Naive thymus-derived CD8-positive, alpha-beta T cell (primary cell): ENCODE measurements around the gene MEIOSIN. TPM values are rescaled to one million over a fixed set of nuclear protein-coding genes. Genes with fewer than 3 reads are reported as not detected.
"Not testable (repeated sequence)": the region's sequence is repeated elsewhere in the genome, so short reads cannot be mapped to it uniquely, and the experiment has no call there.

Source experiments
- ATAC-seq, 2 donors: fragments of 150-1000 bp; cut with Tn5 transposase in 1 of 2; sonication (Bioruptor Pico), chemical (Tn5 transposase) in 1 of 2; 1 replicate in 1 of 2; 2 replicates in 1 of 2; pipeline ENCODE4 v1.10.0; 2021; ENCODE audit warnings: mild to moderate bottlenecking in 2 of 2, moderate library complexity in 2 of 2
- POLR2A ChIA-PET: fragments of 350-600 bp; sonication (Branson Sonifier 250); formaldehyde crosslinking; loops from one replicate; lab custom pipeline; 2021; ENCODE audit warnings: antibody characterized with exemption; lab: Charles Lee
- DNase-seq, 10 donors: peaks; one replicate each; pipeline versions ENCODE4 v3.0.0 to v3.0.0-alpha.2; 2020 to 2022
- H3K27ac Mint-ChIP-seq, 10 donors: one replicate each; pipeline ENCODE4 v1.8.0; 2020 to 2022; ENCODE audit warnings: mild to moderate bottlenecking in 10 of 10, mixed read lengths in 10 of 10, moderate library complexity in 4 of 10, inconsistent platforms in 1 of 10
- H3K27me3 Mint-ChIP-seq, 5 donors: one replicate each; pipeline ENCODE4 v1.8.0; 2021 to 2022; ENCODE audit warnings: mixed read lengths in 5 of 5
- H3K36me3 Mint-ChIP-seq, 3 donors: one replicate each; pipeline ENCODE4 v1.8.0; 2020 to 2022; ENCODE audit warnings: mixed read lengths in 3 of 3, mild to moderate bottlenecking in 2 of 3, inconsistent platforms in 1 of 3
- H3K4me1 Mint-ChIP-seq, 4 donors: one replicate each; pipeline ENCODE4 v1.8.0; 2021 to 2022; ENCODE audit warnings: mixed read lengths in 4 of 4
- H3K4me3 Mint-ChIP-seq, 10 donors: one replicate each; pipeline ENCODE4 v1.8.0; 2020 to 2022; ENCODE audit warnings: mild to moderate bottlenecking in 10 of 10, mixed read lengths in 10 of 10, moderate library complexity in 6 of 10, inconsistent platforms in 1 of 10
- H3K9me3 Mint-ChIP-seq, 9 donors: one replicate each; pipeline ENCODE4 v1.8.0; 2020 to 2022; ENCODE audit warnings: mixed read lengths in 9 of 9, mild to moderate bottlenecking in 3 of 9, inconsistent platforms in 1 of 9, moderate library complexity in 1 of 9
- polyA plus RNA-seq, 3 donors: library from polyadenylated mRNA; unstranded; fragments of 300-500 nt; fragmentation: Illumina TruSeq; gene quantifications; one replicate each; pipeline ENCODE4 v1.2.3, GENCODE V29; 2021
- total RNA-seq, 8 experiments: library from RNA in 2 of 8; stranded (reverse) in 2 of 8; gene quantifications; one replicate each; pipeline ENCODE4 v1.2.3 and lab custom pipeline; 2021 to 2026

MEIOSIN gene
- total and polyA plus RNA-seq, 5 experiments from 2014 or later: not detected

- H3K27ac Mint-ChIP-seq: peak overlapping the region in 8 of 10 donors; percentile 19 to 83 (median 64)
- DNase-seq (no peak), ATAC-seq (no peak)
- H3K27me3 Mint-ChIP-seq: no peaks in the 10 kb centered on the region
- POLR2A ChIA-PET: interaction anchor here (0.6 to 1.2 kb wide), 5 partner anchors 15 to 1894 kb away, joined by 3 to 5 read pairs (median 4); partner anchors contain the start of gene FBXO46
- H3K36me3 Mint-ChIP-seq: peaks cover 0 to 22% (median 0%) of the 10 kb centered on the region in 3 donors
- peaks cover 12 to 52% (median 30%) of the 10 kb centered on the region in 4 donors for H3K4me1 Mint-ChIP-seq
- H3K4me3 Mint-ChIP-seq: peak overlapping the region in 2 of 10 donors; percentile 4 to 8
- H3K9me3 Mint-ChIP-seq: no peaks in the 10 kb centered on the region
These were observed 22.7 kb upstream of the MEIOSIN start for GRCh38 chr19:45710356-45711130.

GRCh38 chr19:45711851-45712698 is 21.2 kb upstream of the MEIOSIN start:
- Mint-ChIP-seq H3K9me3 (no peaks in the 10 kb centered on the region), H3K36me3 (peaks cover 0 to 22% (median 0%) of the 10 kb centered on the region in 3 donors), H3K27ac (no peak overlapping the region), H3K27me3 (no peaks in the 10 kb centered on the region), H3K4me1 (peaks cover 21 to 57% (median 40%) of the 10 kb centered on the region in 4 donors), H3K4me3 (no peak overlapping the region)
- ATAC-seq (no peak), DNase-seq (no peak)
- POLR2A ChIA-PET: no interaction called here

GRCh38 chr19:45712699-45713067 is 20.6 kb upstream of the MEIOSIN start:
- Mint-ChIP-seq H3K36me3 (peaks cover 0 to 22% (median 0%) of the 10 kb centered on the region in 3 donors), H3K9me3 (no peaks in the 10 kb centered on the region), H3K27me3 (no peaks in the 10 kb centered on the region), H3K27ac (no peak overlapping the region), H3K4me3 (no peak overlapping the region), H3K4me1 (peaks cover 23 to 58% (median 45%) of the 10 kb centered on the region in 4 donors)
- ATAC-seq: no peak
- POLR2A ChIA-PET: no interaction called here
- DNase-seq: no peak

- POLR2A ChIA-PET: no interaction called here
- Mint-ChIP-seq H3K27me3 (no peaks in the 10 kb centered on the region), H3K4me3 (no peak overlapping the region), H3K36me3 (peaks cover 0 to 22% (median 0%) of the 10 kb centered on the region in 3 donors), H3K27ac (peak overlapping the region in 1 of 10 donors; percentile 11), H3K9me3 (no peaks in the 10 kb centered on the region), H3K4me1 (peaks cover 23 to 60% (median 49%) of the 10 kb centered on the region in 4 donors)
- DNase-seq (no peak), ATAC-seq (no peak)
These were observed 20.1 kb upstream of the MEIOSIN start for GRCh38 chr19:45713141-45713540.

- POLR2A ChIA-PET: interaction anchor here (0.6 to 4.7 kb wide), 3 partner anchors 10 to 537 kb away, joined by 3 to 47 read pairs (median 4); partner anchors contain the start of genes QPCTL, SNRPD2 and TRAPPC6A
- H3K27ac Mint-ChIP-seq: peak overlapping the region in 6 of 10 donors; percentile 14 to 95 (median 49)
- peaks cover 26 to 66% (median 55%) of the 10 kb centered on the region in 4 donors for H3K4me1 Mint-ChIP-seq
- H3K4me3 Mint-ChIP-seq: peak overlapping the region in 4 of 10 donors; percentile 4 to 94 (median 22)
- H3K27me3 Mint-ChIP-seq: no peaks in the 10 kb centered on the region
- no peak for DNase-seq
- H3K36me3 Mint-ChIP-seq: peaks cover 4 to 26% (median 8%) of the 10 kb centered on the region in 3 donors
- H3K9me3 Mint-ChIP-seq: no peaks in the 10 kb centered on the region
- no peak for ATAC-seq
These were observed 18.1 kb upstream of the MEIOSIN start for GRCh38 chr19:45715139-45715538.

GRCh38 chr19:45716359-45717130 is 16.7 kb upstream of the MEIOSIN start:
- DNase-seq (no peak), ATAC-seq (peak in 1 of 2 donors; percentile 1)
- Mint-ChIP-seq H3K27me3 (no peaks in the 10 kb centered on the region), H3K9me3 (no peaks in the 10 kb centered on the region), H3K27ac (peak overlapping the region; percentile 94 to 99 (median 96)), H3K4me3 (peak overlapping the region; percentile 87 to 99 (median 97)), H3K36me3 (peaks cover 4 to 19% (median 8%) of the 10 kb centered on the region in 3 donors), H3K4me1 (peaks cover 22 to 59% (median 47%) of the 10 kb centered on the region in 4 donors)
- POLR2A ChIA-PET: interaction anchor here (0.6 to 4.7 kb wide), 16 partner anchors 10 to 1540 kb away, joined by 3 to 51 read pairs (median 4); partner anchors contain the start of genes CCDC9, DMWD, FBXO46 and GIPR

- no peaks in the 10 kb centered on the region for H3K9me3 Mint-ChIP-seq
- peak overlapping the region; percentile 94 to 99 (median 96) for H3K27ac Mint-ChIP-seq
- H3K4me3 Mint-ChIP-seq: peak overlapping the region; percentile 87 to 99 (median 97)
- peak; percentile 93 to 99 (median 98) for DNase-seq
- H3K36me3 Mint-ChIP-seq: peaks cover 4 to 21% (median 8%) of the 10 kb centered on the region in 3 donors
- peaks cover 22 to 56% (median 49%) of the 10 kb centered on the region in 4 donors for H3K4me1 Mint-ChIP-seq
- H3K27me3 Mint-ChIP-seq: no peaks in the 10 kb centered on the region
- POLR2A ChIA-PET: interaction anchor here (0.6 to 4.7 kb wide), 21 partner anchors 9 to 1539 kb away, joined by 3 to 51 read pairs (median 3); partner anchors contain the start of genes CCDC9, DMWD, FBXO46 and GIPR
- peak; percentile 96 for ATAC-seq
These were observed 15.9 kb upstream of the MEIOSIN start for GRCh38 chr19:45717131-45717982.

GRCh38 chr19:45717983-45718650 is 15.1 kb upstream of the MEIOSIN start:
- Mint-ChIP-seq H3K36me3 (peaks cover 4 to 26% (median 8%) of the 10 kb centered on the region in 3 donors), H3K27ac (peak overlapping the region; percentile 94 to 99 (median 96)), H3K9me3 (no peaks in the 10 kb centered on the region), H3K4me1 (peaks cover 22 to 56% (median 49%) of the 10 kb centered on the region in 4 donors), H3K27me3 (no peaks in the 10 kb centered on the region), H3K4me3 (peak overlapping the region; percentile 87 to 99 (median 97))
- no peak for DNase-seq
- POLR2A ChIA-PET: interaction anchor here (0.6 to 4.7 kb wide), 10 partner anchors 8 to 184 kb away, joined by 3 to 51 read pairs (median 6); partner anchors contain the start of genes FBXO46, MEIOSIN, MYPOP and QPCTL
- ATAC-seq: no peak

GRCh38 chr19:45720065-45720464 is 13.2 kb upstream of the MEIOSIN start:
- ATAC-seq, H3K27me3 Mint-ChIP-seq, H3K4me3 Mint-ChIP-seq, DNase-seq, H3K9me3 Mint-ChIP-seq: not testable (repeated sequence)
- Mint-ChIP-seq H3K27ac (peak overlapping the region in 3 of 10 donors; percentile 31 to 62 (median 56)), H3K36me3 (peaks cover 4 to 38% (median 8%) of the 10 kb centered on the region in 3 donors), H3K4me1 (peaks cover 23 to 47% (median 38%) of the 10 kb centered on the region in 4 donors)
- POLR2A ChIA-PET: interaction anchor here (0.7 to 3.5 kb wide), 2 partner anchors 10 to 31 kb away, joined by 3 to 18 read pairs; partner anchors contain the start of gene FBXO46

GRCh38 chr19:45728683-45729082 is 4.6 kb upstream of the MEIOSIN start:
- H3K4me1 Mint-ChIP-seq: peaks cover 24 to 53% (median 38%) of the 10 kb centered on the region in 4 donors
- ATAC-seq, H3K9me3 Mint-ChIP-seq, H3K27me3 Mint-ChIP-seq, DNase-seq, POLR2A ChIA-PET: not testable (repeated sequence)
- H3K27ac Mint-ChIP-seq: peak overlapping the region in 1 of 10 donors; percentile 82
- H3K4me3 Mint-ChIP-seq: peak overlapping the region in 7 of 10 donors; percentile 4 to 66 (median 18)
- H3K36me3 Mint-ChIP-seq: peaks cover 0 to 23% (median 0%) of the 10 kb centered on the region in 3 donors
